DOHH2 (cell line): Measurements from ENCODE around the gene MINDY2.

ENCODE experiments used
- EZH2phosphoT487 ChIP-seq: fragments of 200-600 bp; sonication (generic); IDR thresholded peaks from 2 replicates; pipeline ENCODE4 v1.6.1; 2017; ENCODE audit warnings: borderline replicate concordance, mild to moderate bottlenecking, antibody characterized with exemption, low read length, moderate library complexity, mixed read lengths
- TF ChIP-seq, protein P1 (sequence below): fragments of 200-600 bp; sonication (generic); IDR thresholded peaks from one replicate; pipeline ENCODE4 v1.5.1; 2014; ENCODE audit warnings: antibody characterized with exemption, mild to moderate bottlenecking, low read depth, low read length; ENCODE audit not compliant: poor library complexity, severe bottlenecking

GRCh38 chr15:58909616-58910015 lies 138.5 kb downstream of the MINDY2 start:
- TF ChIP-seq, protein P1, sequence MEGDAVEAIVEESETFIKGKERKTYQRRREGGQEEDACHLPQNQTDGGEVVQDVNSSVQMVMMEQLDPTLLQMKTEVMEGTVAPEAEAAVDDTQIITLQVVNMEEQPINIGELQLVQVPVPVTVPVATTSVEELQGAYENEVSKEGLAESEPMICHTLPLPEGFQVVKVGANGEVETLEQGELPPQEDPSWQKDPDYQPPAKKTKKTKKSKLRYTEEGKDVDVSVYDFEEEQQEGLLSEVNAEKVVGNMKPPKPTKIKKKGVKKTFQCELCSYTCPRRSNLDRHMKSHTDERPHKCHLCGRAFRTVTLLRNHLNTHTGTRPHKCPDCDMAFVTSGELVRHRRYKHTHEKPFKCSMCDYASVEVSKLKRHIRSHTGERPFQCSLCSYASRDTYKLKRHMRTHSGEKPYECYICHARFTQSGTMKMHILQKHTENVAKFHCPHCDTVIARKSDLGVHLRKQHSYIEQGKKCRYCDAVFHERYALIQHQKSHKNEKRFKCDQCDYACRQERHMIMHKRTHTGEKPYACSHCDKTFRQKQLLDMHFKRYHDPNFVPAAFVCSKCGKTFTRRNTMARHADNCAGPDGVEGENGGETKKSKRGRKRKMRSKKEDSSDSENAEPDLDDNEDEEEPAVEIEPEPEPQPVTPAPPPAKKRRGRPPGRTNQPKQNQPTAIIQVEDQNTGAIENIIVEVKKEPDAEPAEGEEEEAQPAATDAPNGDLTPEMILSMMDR: no peak
- no peak for TF ChIP-seq EZH2phosphoT487
